Panc1 (cell line): Measurements from ENCODE around the gene SCN9A.

ENCODE experiments used
- CTCF ChIP-seq: fragments of 450-650 bp; IDR thresholded peaks from 2 replicates; pipeline ENCODE4 v1.5.1; 2017; ENCODE audit warnings: mild to moderate bottlenecking
- POLR2AphosphoS5 ChIP-seq: IDR thresholded peaks from 2 replicates; pipeline ENCODE4 v1.6.1; 2012; ENCODE audit warnings: mild to moderate bottlenecking, low read depth, low read length, moderate library complexity
- REST ChIP-seq, 2 experiments: IDR thresholded peaks; 2 replicates each; pipeline ENCODE4 v1.6.1; 2011 to 2012; ENCODE audit warnings: low read depth in 2 of 2, control low read depth in 1 of 2, low read length in 1 of 2, mild to moderate bottlenecking in 1 of 2, moderate library complexity in 1 of 2; ENCODE audit not compliant: insufficient read depth in 1 of 2
- SIN3A ChIP-seq: IDR thresholded peaks from 2 replicates; pipeline ENCODE4 v1.6.1; 2012; ENCODE audit warnings: low read depth, mild to moderate bottlenecking, low read length, moderate library complexity, borderline replicate concordance; ENCODE audit not compliant: insufficient read depth

- TF ChIP-seq CTCF = no peak
- TF ChIP-seq REST (IDR thresholded peaks at IDR 0.05; ENCODE audit: insufficient read depth in 1 of 2, low read depth in 2 of 2, low read length in 1 of 2) = no peak
- TF ChIP-seq SIN3A = no peak
- no peak for TF ChIP-seq POLR2AphosphoS5
Observed at GRCh38 chr2:166343467-166343866, 32.3 kb downstream of the SCN9A start.
